H9 (cell line): ENCODE results near the gene DAAM2. TPM values are rescaled to one million over a fixed set of nuclear protein-coding genes. Genes with fewer than 3 reads are reported as not detected.

Experiments used
- DNase-seq: peaks from one replicate; pipeline ENCODE4 v3.0.0-alpha.2; 2017
- H2AFZ ChIP-seq: one replicate; pipeline ENCODE4 v1.6.1; 2013; ENCODE audit warnings: mild to moderate bottlenecking, low read length, control low read depth, moderate library complexity
- H2AK5ac ChIP-seq: 2 replicates; pipeline ENCODE4 v1.6.1; 2013; ENCODE audit warnings: low read length, control low read depth, mixed read lengths; ENCODE audit not compliant: insufficient read length
- H2BK120ac ChIP-seq: one replicate; pipeline ENCODE4 v1.6.1; 2013; ENCODE audit warnings: low read depth, mild to moderate bottlenecking, low read length, control low read depth, inconsistent platforms; ENCODE audit not compliant: poor library complexity, severe bottlenecking
- H2BK12ac ChIP-seq: 2 replicates; pipeline ENCODE4 v1.6.1; 2013; ENCODE audit warnings: low read length, control low read depth, mixed read lengths, low read depth; ENCODE audit not compliant: insufficient read length
- H2BK15ac ChIP-seq: 2 replicates; pipeline ENCODE4 v1.6.1; 2013; ENCODE audit warnings: low read depth, low read length, control low read depth
- H2BK20ac ChIP-seq: one replicate; pipeline ENCODE4 v1.6.1; 2013; ENCODE audit warnings: low read depth, mild to moderate bottlenecking, low read length, control low read depth, inconsistent platforms; ENCODE audit not compliant: poor library complexity, severe bottlenecking
- H2BK5ac ChIP-seq: 2 replicates; pipeline ENCODE4 v1.6.1; 2013; ENCODE audit warnings: low read length, control low read depth, mixed read lengths; ENCODE audit not compliant: insufficient read length
- H3K14ac ChIP-seq: 2 replicates; pipeline ENCODE4 v1.6.1; 2013; ENCODE audit warnings: low read length, control low read depth; ENCODE audit not compliant: insufficient read depth
- H3K18ac ChIP-seq: 2 replicates; pipeline ENCODE4 v1.6.1; 2013; ENCODE audit warnings: low read depth, mild to moderate bottlenecking, mixed read lengths, low read length, control low read depth; ENCODE audit not compliant: insufficient read length
- H3K23ac ChIP-seq: 2 replicates; pipeline ENCODE4 v1.6.1; 2013; ENCODE audit warnings: low read length, control low read depth, mixed read lengths, low read depth; ENCODE audit not compliant: insufficient read length
- H3K23me2 ChIP-seq: 2 replicates; pipeline ENCODE4 v1.6.1; 2013; ENCODE audit warnings: low read depth, mild to moderate bottlenecking, mixed read lengths, low read length, control low read depth; ENCODE audit not compliant: insufficient read length, poor library complexity, severe bottlenecking
- H3K27ac ChIP-seq: 2 replicates; pipeline ENCODE4 v1.5.1; 2013; ENCODE audit warnings: low read length, control low read depth, mixed read lengths, low read depth; ENCODE audit not compliant: insufficient read length
- H3K27me3 ChIP-seq: 2 replicates; pipeline ENCODE4 v1.6.1; 2013; ENCODE audit warnings: low read length, control low read depth, inconsistent platforms; ENCODE audit not compliant: insufficient read depth
- H3K4ac ChIP-seq: 2 replicates; pipeline ENCODE4 v1.6.1; 2013; ENCODE audit warnings: low read depth, mild to moderate bottlenecking, control low read depth, inconsistent platforms, low read length, moderate library complexity
- H3K4me1 ChIP-seq: 2 replicates; pipeline ENCODE4 v1.6.1; 2013; ENCODE audit warnings: low read length, control low read depth, inconsistent platforms; ENCODE audit not compliant: insufficient read depth
- H3K4me2 ChIP-seq: 2 replicates; pipeline ENCODE4 v1.6.1; 2013; ENCODE audit warnings: low read length, control low read depth, mixed read lengths; ENCODE audit not compliant: insufficient read length, insufficient read depth
- H3K56ac ChIP-seq: 2 replicates; pipeline ENCODE4 v1.6.1; 2013; ENCODE audit warnings: low read depth, mild to moderate bottlenecking, mixed read lengths, low read length, control low read depth; ENCODE audit not compliant: insufficient read length
- H3K79me1 ChIP-seq: 2 replicates; pipeline ENCODE4 v1.6.1; 2013; ENCODE audit warnings: low read depth, mild to moderate bottlenecking, moderate library complexity, low read length, control low read depth, inconsistent platforms; ENCODE audit not compliant: insufficient read depth, poor library complexity, severe bottlenecking
- H3K79me2 ChIP-seq: 2 replicates; pipeline ENCODE4 v1.6.1; 2013; ENCODE audit warnings: low read length, control low read depth, inconsistent platforms; ENCODE audit not compliant: insufficient read depth
- H3K9ac ChIP-seq: 2 replicates; pipeline ENCODE4 v1.6.1; 2013; ENCODE audit warnings: low read length, control low read depth, mixed read lengths; ENCODE audit not compliant: insufficient read length; ENCODE audit errors: extremely low read depth
- H3K9me3 ChIP-seq: one replicate; pipeline ENCODE4 v1.6.1; 2013; ENCODE audit warnings: low read depth, low read length, inconsistent platforms; ENCODE audit not compliant: control insufficient read depth
- H3T11ph ChIP-seq: one replicate; pipeline ENCODE4 v1.6.1; 2013; ENCODE audit warnings: mild to moderate bottlenecking, low read length, control low read depth, inconsistent platforms
- H4K20me1 ChIP-seq: one replicate; pipeline ENCODE4 v1.6.1; 2013; ENCODE audit not compliant: control insufficient read depth, insufficient read length, insufficient read depth
- H4K5ac ChIP-seq: 2 replicates; pipeline ENCODE4 v1.6.1; 2013; ENCODE audit warnings: low read depth, mild to moderate bottlenecking, mixed read lengths, low read length, control low read depth; ENCODE audit not compliant: insufficient read length
- H4K8ac ChIP-seq: replicated peaks from 2 replicates; pipeline ENCODE4 v1.6.1; 2013; ENCODE audit warnings: low read length, control low read depth, mixed read lengths, low read depth; ENCODE audit not compliant: insufficient read length
- H4K91ac ChIP-seq: 2 replicates; pipeline ENCODE4 v1.6.1; 2013; ENCODE audit warnings: low read depth, mild to moderate bottlenecking, moderate library complexity, mixed read lengths, low read length, control low read depth; ENCODE audit not compliant: insufficient read length
- H3K27ac Mint-ChIP-seq, 3 experiments: 2 replicates in 2 of 3; 3 replicates in 1 of 3; pipeline ENCODE4 v1.8.0; 2020 to 2021; ENCODE audit warnings: mixed read lengths in 3 of 3, mild to moderate bottlenecking in 1 of 3, moderate library complexity in 1 of 3
- H3K27me3 Mint-ChIP-seq: 2 replicates; pipeline ENCODE4 v1.8.0; 2021; ENCODE audit warnings: low read depth, mild to moderate bottlenecking, moderate library complexity, mixed read lengths
- H3K36me3 Mint-ChIP-seq, 3 experiments: 2 replicates in 2 of 3; 3 replicates in 1 of 3; pipeline ENCODE4 v1.8.0; 2020 to 2021; ENCODE audit warnings: low read depth in 3 of 3, mixed read lengths in 3 of 3; ENCODE audit not compliant: insufficient read depth in 1 of 3
- H3K4me1 Mint-ChIP-seq, 2 experiments: 2 replicates each; pipeline ENCODE4 v1.8.0; 2020; ENCODE audit warnings: mixed read lengths in 2 of 2
- H3K4me3 Mint-ChIP-seq, 2 experiments: 2 replicates in 1 of 2; 3 replicates in 1 of 2; pipeline ENCODE4 v1.8.0; 2020 to 2021; ENCODE audit warnings: mild to moderate bottlenecking in 2 of 2, mixed read lengths in 2 of 2, moderate library complexity in 1 of 2
- H3K9me3 Mint-ChIP-seq, 2 experiments: 2 replicates in 1 of 2; 3 replicates in 1 of 2; pipeline ENCODE4 v1.8.0; 2020; ENCODE audit warnings: mild to moderate bottlenecking in 2 of 2, mixed read lengths in 2 of 2, moderate library complexity in 1 of 2
- WGBS: extraction: QIAGEN DNeasy Blood & Tissue Kit; methylation state at CpG from one replicate; pipeline ENCODE4 v1.1.7; 2013; ENCODE audit warnings: missing lambda C conversion rate, low lambda C conversion rate, mixed read lengths; ENCODE audit not compliant: insufficient read length; ENCODE audit errors: extremely low coverage; 5-methylcytosine and 5-hydroxymethylcytosine counted together
- total RNA-seq: library from RNA; stranded (reverse); gene quantifications from 2 replicates; pipeline ENCODE4 v1.2.1, GENCODE V29; 2021
- TF ChIP-seq, protein P1 (sequence below): fragments of 200-600 bp; sonication (generic); conservative IDR thresholded peaks from 3 replicates; pipeline ENCODE4 v1.8.0; 2021; ENCODE audit warnings: antibody characterized with exemption, mild to moderate bottlenecking

The DAAM2 gene
- total RNA-seq, 1 experiment from 2014 or later: 1.1 TPM

GRCh38 chr6:39905640-39905975 is 113.4 kb downstream of the DAAM2 start:
- peaks cover 5 to 6% of the 10 kb centered on the region in 2 experiments; a peak in 2 of 4 replicates for H3K4me1 Mint-ChIP-seq
- Histone ChIP-seq H2BK15ac (no peak overlapping the region), H4K5ac (no peak overlapping the region), H3K14ac (no peak overlapping the region), H3K23me2 (no peaks in the 10 kb centered on the region), H4K91ac (no peak overlapping the region), H4K20me1 (no peaks in the 10 kb centered on the region), H2AK5ac (no peak overlapping the region), H3K23ac (no peak overlapping the region), H3K4me2 (no peak overlapping the region), H2BK20ac (no peak overlapping the region), H3K18ac (no peak overlapping the region), H2BK12ac (no peak overlapping the region), H3K56ac (no peak overlapping the region), H3T11ph (no peak overlapping the region), H3K9me3 (no peaks in the 10 kb centered on the region), H3K79me2 (no peaks in the 10 kb centered on the region; the same call in 1 of the 2 replicates), H3K27me3 (no peaks in the 10 kb centered on the region; the same call in 1 of the 2 replicates), H4K8ac (no peak overlapping the region), H2BK120ac (no peak overlapping the region), H2BK5ac (no peak overlapping the region), H3K27ac (no peak overlapping the region), H2AFZ (no peak overlapping the region), H3K79me1 (no peaks in the 10 kb centered on the region), H3K4ac (no peak overlapping the region), H3K4me1 (no peaks in the 10 kb centered on the region), H3K9ac (no peak overlapping the region)
- no peak overlapping the region for H3K27ac Mint-ChIP-seq
- H3K36me3 Mint-ChIP-seq: peaks cover 26 to 27% (median 27%) of the 10 kb centered on the region in 3 experiments
- DNase-seq: no peak
- peaks cover 4% of the 10 kb centered on the region for H3K27me3 Mint-ChIP-seq
- H3K9me3 Mint-ChIP-seq: no peaks in the 10 kb centered on the region
- WGBS: no CpG with 5 or more reads among the region's 4 CpGs
- TF ChIP-seq, protein P1, sequence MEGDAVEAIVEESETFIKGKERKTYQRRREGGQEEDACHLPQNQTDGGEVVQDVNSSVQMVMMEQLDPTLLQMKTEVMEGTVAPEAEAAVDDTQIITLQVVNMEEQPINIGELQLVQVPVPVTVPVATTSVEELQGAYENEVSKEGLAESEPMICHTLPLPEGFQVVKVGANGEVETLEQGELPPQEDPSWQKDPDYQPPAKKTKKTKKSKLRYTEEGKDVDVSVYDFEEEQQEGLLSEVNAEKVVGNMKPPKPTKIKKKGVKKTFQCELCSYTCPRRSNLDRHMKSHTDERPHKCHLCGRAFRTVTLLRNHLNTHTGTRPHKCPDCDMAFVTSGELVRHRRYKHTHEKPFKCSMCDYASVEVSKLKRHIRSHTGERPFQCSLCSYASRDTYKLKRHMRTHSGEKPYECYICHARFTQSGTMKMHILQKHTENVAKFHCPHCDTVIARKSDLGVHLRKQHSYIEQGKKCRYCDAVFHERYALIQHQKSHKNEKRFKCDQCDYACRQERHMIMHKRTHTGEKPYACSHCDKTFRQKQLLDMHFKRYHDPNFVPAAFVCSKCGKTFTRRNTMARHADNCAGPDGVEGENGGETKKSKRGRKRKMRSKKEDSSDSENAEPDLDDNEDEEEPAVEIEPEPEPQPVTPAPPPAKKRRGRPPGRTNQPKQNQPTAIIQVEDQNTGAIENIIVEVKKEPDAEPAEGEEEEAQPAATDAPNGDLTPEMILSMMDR: no peak
- no peak overlapping the region for H3K4me3 Mint-ChIP-seq
